Measurements from ENCODE around the gene MRPL52. TPM values are rescaled to one million over a fixed set of nuclear protein-coding genes. Genes with fewer than 3 reads are reported as not detected.

MRPL52 gene
- total and polyA plus RNA-seq, 2 of the 13 experiments (the other 11 are each of a cell fraction or from before 2014, with no cell fraction given) = 118 to 329 TPM

DNA sequence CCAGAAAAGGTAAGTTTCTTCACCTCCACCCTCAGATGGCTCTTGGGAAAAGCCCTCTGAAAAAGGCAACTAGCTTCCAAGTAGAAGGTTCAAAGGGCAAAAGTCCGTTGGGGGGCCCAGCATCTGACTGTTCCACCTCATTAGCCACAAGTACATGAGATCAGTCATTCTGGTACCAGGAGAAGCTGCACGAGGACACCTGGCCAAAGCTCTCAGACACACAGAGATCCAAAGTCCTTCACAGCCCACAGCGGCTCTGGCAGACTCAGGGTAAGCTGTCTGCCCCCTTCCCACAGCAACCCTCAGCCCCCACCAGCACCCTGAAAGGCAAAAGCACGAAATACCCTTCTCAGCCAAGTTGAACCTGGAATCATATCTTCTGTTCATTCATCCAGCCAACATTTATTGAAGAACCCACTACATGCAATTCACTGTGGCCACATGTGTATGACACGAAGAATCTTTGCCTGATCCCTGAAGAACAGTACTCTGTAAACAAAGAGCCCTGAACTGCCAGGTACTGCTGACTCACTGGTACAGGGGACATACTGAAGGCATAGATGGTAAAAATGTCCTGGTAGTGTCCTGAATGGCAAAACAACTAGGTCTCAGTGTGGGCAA lies 33.5 kb upstream of the MRPL52 start (continued):
- TF ChIP-seq, protein P1, sequence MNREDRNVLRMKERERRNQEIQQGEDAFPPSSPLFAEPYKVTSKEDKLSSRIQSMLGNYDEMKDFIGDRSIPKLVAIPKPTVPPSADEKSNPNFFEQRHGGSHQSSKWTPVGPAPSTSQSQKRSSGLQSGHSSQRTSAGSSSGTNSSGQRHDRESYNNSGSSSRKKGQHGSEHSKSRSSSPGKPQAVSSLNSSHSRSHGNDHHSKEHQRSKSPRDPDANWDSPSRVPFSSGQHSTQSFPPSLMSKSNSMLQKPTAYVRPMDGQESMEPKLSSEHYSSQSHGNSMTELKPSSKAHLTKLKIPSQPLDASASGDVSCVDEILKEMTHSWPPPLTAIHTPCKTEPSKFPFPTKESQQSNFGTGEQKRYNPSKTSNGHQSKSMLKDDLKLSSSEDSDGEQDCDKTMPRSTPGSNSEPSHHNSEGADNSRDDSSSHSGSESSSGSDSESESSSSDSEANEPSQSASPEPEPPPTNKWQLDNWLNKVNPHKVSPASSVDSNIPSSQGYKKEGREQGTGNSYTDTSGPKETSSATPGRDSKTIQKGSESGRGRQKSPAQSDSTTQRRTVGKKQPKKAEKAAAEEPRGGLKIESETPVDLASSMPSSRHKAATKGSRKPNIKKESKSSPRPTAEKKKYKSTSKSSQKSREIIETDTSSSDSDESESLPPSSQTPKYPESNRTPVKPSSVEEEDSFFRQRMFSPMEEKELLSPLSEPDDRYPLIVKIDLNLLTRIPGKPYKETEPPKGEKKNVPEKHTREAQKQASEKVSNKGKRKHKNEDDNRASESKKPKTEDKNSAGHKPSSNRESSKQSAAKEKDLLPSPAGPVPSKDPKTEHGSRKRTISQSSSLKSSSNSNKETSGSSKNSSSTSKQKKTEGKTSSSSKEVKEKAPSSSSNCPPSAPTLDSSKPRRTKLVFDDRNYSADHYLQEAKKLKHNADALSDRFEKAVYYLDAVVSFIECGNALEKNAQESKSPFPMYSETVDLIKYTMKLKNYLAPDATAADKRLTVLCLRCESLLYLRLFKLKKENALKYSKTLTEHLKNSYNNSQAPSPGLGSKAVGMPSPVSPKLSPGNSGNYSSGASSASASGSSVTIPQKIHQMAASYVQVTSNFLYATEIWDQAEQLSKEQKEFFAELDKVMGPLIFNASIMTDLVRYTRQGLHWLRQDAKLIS (CRISPR knock-in tag; IDR thresholded peaks at IDR 0.05) = no peak
- no peak for TF ChIP-seq ZNF570 (CRISPR knock-in tag; IDR thresholded peaks at IDR 0.05; ENCODE audit: borderline replicate concordance)
- no peak for TF ChIP-seq KLF13 (CRISPR knock-in tag; IDR thresholded peaks at IDR 0.05)
- TF ChIP-seq ZNF274 (CRISPR knock-in tag; IDR thresholded peaks at IDR 0.05) = no peak
- TF ChIP-seq ZNF205 (CRISPR knock-in tag; IDR thresholded peaks at IDR 0.05) = 0 out of 2 replicates have a peak, but pooled peaks have one; percentile 12
- no peak for TF ChIP-seq PHF21A (CRISPR knock-in tag; IDR thresholded peaks at IDR 0.05)
- TF ChIP-seq ZFAT (CRISPR knock-in tag; conservative IDR thresholded peaks at IDR 0.05) = no peak
- TF ChIP-seq TAF15 (IDR thresholded peaks at IDR 0.05; ENCODE audit: low read depth, low read length, poor library complexity, severe bottlenecking) = no peak
- TF ChIP-seq POLR2AphosphoS2 (IDR thresholded peaks at IDR 0.05; ENCODE audit: low read depth, low read length) = no peak
- no peak for TF ChIP-seq NONO (IDR thresholded peaks at IDR 0.05)
- TF ChIP-seq NONO (CRISPR knock-in tag; conservative IDR thresholded peaks at IDR 0.05) = no peak
- no peak for TF ChIP-seq STAG1 (CRISPR knock-in tag; IDR thresholded peaks at IDR 0.05)
- TF ChIP-seq ZSCAN25 (CRISPR knock-in tag; IDR thresholded peaks at IDR 0.05) = peak; percentile 69; the same call in 1 of the 2 replicates
- no peak for TF ChIP-seq STAT5B (CRISPR knock-in tag; IDR thresholded peaks at IDR 0.05)
- TF ChIP-seq TP53 (CRISPR knock-in tag; conservative IDR thresholded peaks at IDR 0.05) = no peak
- no peak for TF ChIP-seq HMG20B (CRISPR knock-in tag; conservative IDR thresholded peaks at IDR 0.05)
- TF ChIP-seq ZNF414 (CRISPR knock-in tag; IDR thresholded peaks at IDR 0.05) = no peak
- peak; percentile 66 for TF ChIP-seq PATZ1 (CRISPR knock-in tag; IDR thresholded peaks at IDR 0.05)
- TF ChIP-seq, protein P2, sequence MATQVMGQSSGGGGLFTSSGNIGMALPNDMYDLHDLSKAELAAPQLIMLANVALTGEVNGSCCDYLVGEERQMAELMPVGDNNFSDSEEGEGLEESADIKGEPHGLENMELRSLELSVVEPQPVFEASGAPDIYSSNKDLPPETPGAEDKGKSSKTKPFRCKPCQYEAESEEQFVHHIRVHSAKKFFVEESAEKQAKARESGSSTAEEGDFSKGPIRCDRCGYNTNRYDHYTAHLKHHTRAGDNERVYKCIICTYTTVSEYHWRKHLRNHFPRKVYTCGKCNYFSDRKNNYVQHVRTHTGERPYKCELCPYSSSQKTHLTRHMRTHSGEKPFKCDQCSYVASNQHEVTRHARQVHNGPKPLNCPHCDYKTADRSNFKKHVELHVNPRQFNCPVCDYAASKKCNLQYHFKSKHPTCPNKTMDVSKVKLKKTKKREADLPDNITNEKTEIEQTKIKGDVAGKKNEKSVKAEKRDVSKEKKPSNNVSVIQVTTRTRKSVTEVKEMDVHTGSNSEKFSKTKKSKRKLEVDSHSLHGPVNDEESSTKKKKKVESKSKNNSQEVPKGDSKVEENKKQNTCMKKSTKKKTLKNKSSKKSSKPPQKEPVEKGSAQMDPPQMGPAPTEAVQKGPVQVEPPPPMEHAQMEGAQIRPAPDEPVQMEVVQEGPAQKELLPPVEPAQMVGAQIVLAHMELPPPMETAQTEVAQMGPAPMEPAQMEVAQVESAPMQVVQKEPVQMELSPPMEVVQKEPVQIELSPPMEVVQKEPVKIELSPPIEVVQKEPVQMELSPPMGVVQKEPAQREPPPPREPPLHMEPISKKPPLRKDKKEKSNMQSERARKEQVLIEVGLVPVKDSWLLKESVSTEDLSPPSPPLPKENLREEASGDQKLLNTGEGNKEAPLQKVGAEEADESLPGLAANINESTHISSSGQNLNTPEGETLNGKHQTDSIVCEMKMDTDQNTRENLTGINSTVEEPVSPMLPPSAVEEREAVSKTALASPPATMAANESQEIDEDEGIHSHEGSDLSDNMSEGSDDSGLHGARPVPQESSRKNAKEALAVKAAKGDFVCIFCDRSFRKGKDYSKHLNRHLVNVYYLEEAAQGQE (IDR thresholded peaks at IDR 0.05; ENCODE audit: borderline replicate concordance in 1 of 2, low read depth in 1 of 2, low read length in 2 of 2) = no peak

All from HepG2 (cell line).